SK-N-SH (cell line): ENCODE results near the gene GOLGA8M.
"Not testable (repeated sequence)": the region's sequence is repeated elsewhere in the genome, so short reads cannot be mapped to it uniquely, and the experiment has no call there.

ENCODE experiments used
- CHD2 ChIP-seq: fragments of 150-350 bp; IDR thresholded peaks from 2 replicates; pipeline ENCODE4 v1.6.1; 2018; ENCODE audit warnings: low read length; ENCODE audit not compliant: partially characterized antibody
- CTCF ChIP-seq: fragments of 200-600 bp; sonication (generic); IDR thresholded peaks from 2 replicates; pipeline ENCODE4 v1.6.1; 2017; ENCODE audit warnings: antibody characterized with exemption, mild to moderate bottlenecking, moderate library complexity
- EP300 ChIP-seq, 2 experiments: IDR thresholded peaks; 2 replicates each; pipeline versions ENCODE4 v1.4.0 to v1.6.1; 2012; ENCODE audit warnings: borderline replicate concordance in 1 of 2, low read depth in 1 of 2, low read length in 1 of 2
- EZH2phosphoT487 ChIP-seq: fragments of 200-600 bp; sonication (generic); IDR thresholded peaks from 2 replicates; pipeline ENCODE4 v1.6.1; 2017; ENCODE audit warnings: low read depth, mixed run types, mild to moderate bottlenecking, antibody characterized with exemption, moderate library complexity, borderline replicate concordance
- IRF3 ChIP-seq: fragments of 150-350 bp; IDR thresholded peaks from 2 replicates; pipeline ENCODE4 v1.6.1; 2016; ENCODE audit warnings: mild to moderate bottlenecking, low read depth, low read length
- JUND ChIP-seq: IDR thresholded peaks from 2 replicates; pipeline ENCODE4 v1.4.0; 2012
- NRF1 ChIP-seq: IDR thresholded peaks from 2 replicates; pipeline ENCODE4 v1.6.1; 2012; ENCODE audit warnings: low read depth, mild to moderate bottlenecking, low read length
- RAD21 ChIP-seq: IDR thresholded peaks from 2 replicates; pipeline ENCODE4 v1.6.1; 2012; ENCODE audit warnings: mild to moderate bottlenecking, low read length
- REST ChIP-seq: IDR thresholded peaks from 2 replicates; pipeline ENCODE4 v1.6.1; 2012; ENCODE audit warnings: mild to moderate bottlenecking, low read depth, low read length, moderate library complexity
- SIN3A ChIP-seq: IDR thresholded peaks from 2 replicates; pipeline ENCODE4 v1.6.1; 2012; ENCODE audit warnings: low read depth, mild to moderate bottlenecking, low read length, moderate library complexity, borderline replicate concordance
- TEAD4 ChIP-seq: IDR thresholded peaks from 2 replicates; pipeline ENCODE4 v1.4.0; 2012; ENCODE audit warnings: mild to moderate bottlenecking, borderline replicate concordance; ENCODE audit not compliant: insufficient read depth
- YY1 ChIP-seq: IDR thresholded peaks from 2 replicates; pipeline ENCODE4 v1.4.0; 2012; ENCODE audit warnings: low read depth, mild to moderate bottlenecking

GRCh38 chr15:28656018-28656360 lies 56.2 kb downstream of the GOLGA8M start:
- not testable (repeated sequence) for TF ChIP-seq EP300 (IDR thresholded peaks at IDR 0.05; ENCODE audit: borderline replicate concordance in 1 of 2, low read depth in 1 of 2, low read length in 1 of 2); YY1; REST; CTCF; IRF3; TEAD4; EZH2phosphoT487; RAD21; NRF1; JUND; SIN3A; CHD2
